ENCODE measurements around the gene DRAP1. TPM values are rescaled to one million over a fixed set of nuclear protein-coding genes. Genes with fewer than 3 reads are reported as not detected.

The DRAP1 gene
- total and polyA plus RNA-seq, 7 donors = 74.5 to 217 (median 121) TPM

- H3K27ac ChIP-seq = no peak overlapping the region
- DNase-seq = no peak
- 79 to 87% (median 86%) methylated on average over 16 to 20 of the region's 20 CpGs for WGBS, 3 donors
- ATAC-seq = no peak
- peaks cover 0 to 1% (median 0%) of the 10 kb centered on the region in 3 donors for H3K27me3 ChIP-seq (ENCODE audit: insufficient read depth in 3 of 3, low read length in 2 of 3)
- H3K36me3 ChIP-seq (ENCODE audit: insufficient read depth in 1 of 2, low read depth in 1 of 2) = no peaks in the 10 kb centered on the region
- no peaks in the 10 kb centered on the region for H3K4me1 ChIP-seq
- no peak for TF ChIP-seq CTCF (IDR thresholded peaks at IDR 0.05)
- H3K4me3 ChIP-seq = no peak overlapping the region
- H3K9me3 ChIP-seq = no peaks in the 10 kb centered on the region
- intact Hi-C loops (cut with DNase I) = no loop called here
These were observed 34.2 kb downstream of the DRAP1 start for GRCh38 chr11:65953471-65953870.

GRCh38 chr11:65954771-65955170 is 35.5 kb downstream of the DRAP1 start:
- DNase-seq = no peak
- no peak overlapping the region for H3K27ac ChIP-seq
- H3K36me3 ChIP-seq (ENCODE audit: insufficient read depth in 1 of 2, low read depth in 1 of 2) = no peaks in the 10 kb centered on the region
- intact Hi-C loops (cut with DNase I) = no loop called here
- no peak for ATAC-seq
- no peak overlapping the region for H3K4me3 ChIP-seq
- peaks cover 0 to 1% (median 0%) of the 10 kb centered on the region in 3 donors for H3K27me3 ChIP-seq (ENCODE audit: insufficient read depth in 3 of 3, low read length in 2 of 3)
- no peaks in the 10 kb centered on the region for H3K9me3 ChIP-seq
- no peaks in the 10 kb centered on the region for H3K4me1 ChIP-seq
- WGBS, 3 donors = 70 to 73% (median 73%) methylated on average over 8 of the region's 8 CpGs
- no peak for TF ChIP-seq CTCF (IDR thresholded peaks at IDR 0.05)

GRCh38 chr11:65958291-65958690 is 39.1 kb downstream of the DRAP1 start:
- Histone ChIP-seq H3K4me1 (peaks cover 10% of the 10 kb centered on the region), H3K27ac (no peak overlapping the region), H3K9me3 (no peaks in the 10 kb centered on the region), H3K4me3 (no peak overlapping the region), H3K27me3 (ENCODE audit: insufficient read depth in 3 of 3, low read length in 2 of 3) (peaks cover 0 to 1% (median 0%) of the 10 kb centered on the region in 3 donors), H3K36me3 (ENCODE audit: insufficient read depth in 1 of 2, low read depth in 1 of 2) (no peaks in the 10 kb centered on the region)
- no peak for ATAC-seq
- 46 to 59% (median 55%) methylated on average over 4 of the region's 4 CpGs for WGBS, 3 donors
- TF ChIP-seq CTCF (IDR thresholded peaks at IDR 0.05) = no peak
- intact Hi-C loops (cut with DNase I) = no loop called here
- no peak for DNase-seq

- Histone ChIP-seq H3K36me3 (ENCODE audit: insufficient read depth in 1 of 2, low read depth in 1 of 2) (peaks cover 0 to 2% of the 10 kb centered on the region in 2 donors), H3K4me3 (no peak overlapping the region), H3K27ac (no peak overlapping the region), H3K4me1 (peaks cover 15% of the 10 kb centered on the region), H3K9me3 (no peaks in the 10 kb centered on the region), H3K27me3 (ENCODE audit: insufficient read depth in 3 of 3, low read length in 2 of 3) (peaks cover 0 to 1% (median 0%) of the 10 kb centered on the region in 3 donors)
- intact Hi-C loops (cut with DNase I) = no loop called here
- 64 to 70% (median 66%) methylated on average over 17 of the region's 17 CpGs for WGBS, 3 donors
- TF ChIP-seq CTCF (IDR thresholded peaks at IDR 0.05) = no peak
- DNase-seq (no peak), ATAC-seq (no peak)
These were observed 39.7 kb downstream of the DRAP1 start for GRCh38 chr11:65958774-65959420.
